ENCODE measurements around the gene EDN3.

The EDN3 gene

DNA sequence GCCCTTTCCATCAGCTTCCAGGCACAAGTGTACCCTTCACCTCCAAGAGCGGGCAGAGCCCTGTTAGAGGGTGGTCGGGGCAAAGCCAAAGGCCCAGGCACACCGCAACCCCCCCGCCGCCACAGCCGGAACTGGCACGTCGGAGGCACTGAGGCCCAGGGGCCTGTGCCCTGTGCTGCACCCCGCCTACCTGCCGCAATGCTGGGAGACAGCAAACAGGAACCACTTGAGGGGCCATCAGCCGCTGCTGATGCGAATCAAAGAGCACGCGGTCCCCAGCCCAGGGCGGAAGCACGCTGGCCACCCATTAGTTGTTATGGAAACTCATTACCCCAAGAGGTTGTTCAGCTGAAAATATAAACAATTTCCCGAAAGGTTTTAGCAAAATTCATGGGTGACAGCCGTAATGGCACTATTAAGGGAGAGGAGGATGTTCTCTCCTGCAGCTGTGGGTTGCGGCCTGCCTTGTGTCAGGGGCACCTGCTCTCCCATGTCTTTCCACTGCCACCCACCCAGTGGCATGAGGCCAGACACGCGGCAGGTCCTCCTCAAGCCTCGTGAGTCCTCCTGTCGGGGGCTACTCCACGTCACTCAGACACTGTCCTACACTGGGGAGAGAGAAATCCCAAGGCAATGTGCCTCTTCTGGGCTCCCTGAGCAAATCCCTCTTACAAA is 65.3 kb downstream of the EDN3 start:
- TF ChIP-seq SIN3A (IDR thresholded peaks at IDR 0.05; ENCODE audit: borderline replicate concordance, insufficient read depth, low read length): no peak
- no peak for TF ChIP-seq POLR2AphosphoS5 (IDR thresholded peaks at IDR 0.05; ENCODE audit: low read depth, low read length)
- TF ChIP-seq TAF1 (IDR thresholded peaks at IDR 0.05; ENCODE audit: borderline replicate concordance, insufficient read depth, low read length): no peak
- no peak for TF ChIP-seq REST (IDR thresholded peaks at IDR 0.05; ENCODE audit: insufficient read depth in 1 of 2, low read depth in 2 of 2, low read length in 2 of 2)
- TF ChIP-seq FOXP2 (optimal IDR thresholded peaks at IDR 0.05; ENCODE audit: borderline replicate concordance, extremely low read depth, extremely low read length, insufficient read depth): no peak

- TF ChIP-seq FOXP2 (optimal IDR thresholded peaks at IDR 0.05; ENCODE audit: borderline replicate concordance, extremely low read depth, extremely low read length, insufficient read depth) (no peak), REST (IDR thresholded peaks at IDR 0.05; ENCODE audit: insufficient read depth in 1 of 2, low read depth in 2 of 2, low read length in 2 of 2) (no peak), SIN3A (IDR thresholded peaks at IDR 0.05; ENCODE audit: borderline replicate concordance, insufficient read depth, low read length) (no peak), POLR2AphosphoS5 (IDR thresholded peaks at IDR 0.05; ENCODE audit: low read depth, low read length) (no peak), TAF1 (IDR thresholded peaks at IDR 0.05; ENCODE audit: borderline replicate concordance, insufficient read depth, low read length) (no peak)
These were observed 71.0 kb downstream of the EDN3 start for GRCh38 chr20:59371431-59371830.

GRCh38 chr20:59374261-59374660 is 73.8 kb downstream of the EDN3 start:
- TF ChIP-seq FOXP2 (optimal IDR thresholded peaks at IDR 0.05; ENCODE audit: borderline replicate concordance, extremely low read depth, extremely low read length, insufficient read depth) (no peak), REST (IDR thresholded peaks at IDR 0.05; ENCODE audit: insufficient read depth in 1 of 2, low read depth in 2 of 2, low read length in 2 of 2) (no peak), POLR2AphosphoS5 (IDR thresholded peaks at IDR 0.05; ENCODE audit: low read depth, low read length) (no peak), TAF1 (IDR thresholded peaks at IDR 0.05; ENCODE audit: borderline replicate concordance, insufficient read depth, low read length) (no peak), SIN3A (IDR thresholded peaks at IDR 0.05; ENCODE audit: borderline replicate concordance, insufficient read depth, low read length) (no peak)

DNA sequence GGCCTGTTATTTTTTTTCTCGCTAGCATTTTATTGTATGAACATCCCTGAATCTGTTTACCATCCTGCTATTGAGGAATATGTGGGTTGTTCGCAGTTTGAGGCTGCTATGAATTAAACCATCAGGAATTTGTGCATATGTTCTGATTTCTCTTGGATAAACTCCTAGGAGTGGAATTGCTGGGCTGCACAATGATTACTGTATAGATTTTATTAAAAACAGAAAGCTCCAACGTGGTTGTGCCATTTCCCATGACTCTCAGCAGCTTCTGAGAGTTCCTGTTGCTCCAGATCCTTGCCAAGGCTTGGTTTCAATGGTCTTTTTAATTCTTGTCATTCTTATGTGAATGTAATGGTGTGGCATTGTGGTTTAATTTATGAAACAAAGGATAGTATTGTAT is 75.1 kb downstream of the EDN3 start:
- TF ChIP-seq SIN3A (IDR thresholded peaks at IDR 0.05; ENCODE audit: borderline replicate concordance, insufficient read depth, low read length): no peak
- TF ChIP-seq POLR2AphosphoS5 (IDR thresholded peaks at IDR 0.05; ENCODE audit: low read depth, low read length): no peak
- no peak for TF ChIP-seq TAF1 (IDR thresholded peaks at IDR 0.05; ENCODE audit: borderline replicate concordance, insufficient read depth, low read length)
- no peak for TF ChIP-seq REST (IDR thresholded peaks at IDR 0.05; ENCODE audit: insufficient read depth in 1 of 2, low read depth in 2 of 2, low read length in 2 of 2)
- TF ChIP-seq FOXP2 (optimal IDR thresholded peaks at IDR 0.05; ENCODE audit: borderline replicate concordance, extremely low read depth, extremely low read length, insufficient read depth): no peak
